SK-N-MC (cell line): ENCODE results near the gene FCRL3.

Experiments used
- DNase-seq: peaks from one replicate; pipeline ENCODE4 v3.0.0-alpha.2; 2011; ENCODE audit warnings: low read depth, low spot score
- H3K27ac ChIP-seq: fragments of 200-600 bp; sonication (generic); 2 replicates; pipeline ENCODE4 v1.5.1; 2016; ENCODE audit warnings: mixed run types
- H3K36me3 ChIP-seq: fragments of 200-600 bp; sonication (generic); 2 replicates; pipeline ENCODE4 v1.6.1; 2017; ENCODE audit warnings: antibody characterized with exemption, low read length, mixed read lengths; ENCODE audit not compliant: insufficient read depth
- H3K4me3 ChIP-seq: fragments of 200-600 bp; sonication (generic); 2 replicates; pipeline ENCODE4 v1.5.1; 2016
- H3K9ac ChIP-seq: fragments of 200-600 bp; sonication (generic); 2 replicates; pipeline ENCODE4 v1.8.0; 2017; ENCODE audit warnings: mixed run types, mixed read lengths; ENCODE audit not compliant: insufficient read length
- H3K9me3 ChIP-seq: fragments of 200-600 bp; sonication (generic); 2 replicates; pipeline ENCODE4 v1.6.1; 2017; ENCODE audit warnings: low read depth, mild to moderate bottlenecking, antibody characterized with exemption, low read length, moderate library complexity, mixed read lengths
- EZH2 ChIP-seq: fragments of 200-600 bp; sonication (generic); IDR thresholded peaks from one replicate; pipeline ENCODE4 v1.6.1; 2017; ENCODE audit warnings: antibody characterized with exemption
- FOXP2 ChIP-seq: optimal IDR thresholded peaks from 2 replicates; pipeline ENCODE3; 2011; ENCODE audit warnings: mild to moderate bottlenecking, moderate library complexity; ENCODE audit not compliant: insufficient read depth; ENCODE audit errors: extremely low read length, control extremely low read depth
- POLR2AphosphoS5 ChIP-seq: IDR thresholded peaks from 2 replicates; pipeline ENCODE4 v1.6.1; 2012; ENCODE audit warnings: mild to moderate bottlenecking, low read depth, low read length, borderline replicate concordance

FCRL3 gene

GRCh38 chr1:157696966-157697628, 3.5 kb downstream of the FCRL3 start:
- H3K9ac ChIP-seq, result no peak overlapping the region
- TF ChIP-seq EZH2 (no peak), POLR2AphosphoS5 (no peak), FOXP2 (no peak)
- no peak for DNase-seq
- no peak overlapping the region for H3K4me3 ChIP-seq
- no peak overlapping the region for H3K27ac ChIP-seq
- H3K36me3 ChIP-seq, result no peaks in the 10 kb centered on the region
- no peaks in the 10 kb centered on the region for H3K9me3 ChIP-seq

- DNase-seq, result no peak
- no peaks in the 10 kb centered on the region for H3K36me3 ChIP-seq
- H3K9me3 ChIP-seq, result no peaks in the 10 kb centered on the region
- TF ChIP-seq EZH2 (no peak), FOXP2 (no peak), POLR2AphosphoS5 (no peak)
- no peak overlapping the region for H3K27ac ChIP-seq
- no peak overlapping the region for H3K4me3 ChIP-seq
- H3K9ac ChIP-seq, result no peak overlapping the region
Measured at GRCh38 chr1:157695417-157695816, 5.2 kb downstream of the FCRL3 start.

- Histone ChIP-seq H3K9me3 (no peaks in the 10 kb centered on the region), H3K9ac (no peak overlapping the region), H3K36me3 (no peaks in the 10 kb centered on the region), H3K27ac (no peak overlapping the region), H3K4me3 (no peak overlapping the region)
- TF ChIP-seq EZH2 (no peak), FOXP2 (no peak), POLR2AphosphoS5 (no peak)
- DNase-seq, result no peak
Measured at GRCh38 chr1:157691285-157691920, 9.2 kb downstream of the FCRL3 start.

DNA sequence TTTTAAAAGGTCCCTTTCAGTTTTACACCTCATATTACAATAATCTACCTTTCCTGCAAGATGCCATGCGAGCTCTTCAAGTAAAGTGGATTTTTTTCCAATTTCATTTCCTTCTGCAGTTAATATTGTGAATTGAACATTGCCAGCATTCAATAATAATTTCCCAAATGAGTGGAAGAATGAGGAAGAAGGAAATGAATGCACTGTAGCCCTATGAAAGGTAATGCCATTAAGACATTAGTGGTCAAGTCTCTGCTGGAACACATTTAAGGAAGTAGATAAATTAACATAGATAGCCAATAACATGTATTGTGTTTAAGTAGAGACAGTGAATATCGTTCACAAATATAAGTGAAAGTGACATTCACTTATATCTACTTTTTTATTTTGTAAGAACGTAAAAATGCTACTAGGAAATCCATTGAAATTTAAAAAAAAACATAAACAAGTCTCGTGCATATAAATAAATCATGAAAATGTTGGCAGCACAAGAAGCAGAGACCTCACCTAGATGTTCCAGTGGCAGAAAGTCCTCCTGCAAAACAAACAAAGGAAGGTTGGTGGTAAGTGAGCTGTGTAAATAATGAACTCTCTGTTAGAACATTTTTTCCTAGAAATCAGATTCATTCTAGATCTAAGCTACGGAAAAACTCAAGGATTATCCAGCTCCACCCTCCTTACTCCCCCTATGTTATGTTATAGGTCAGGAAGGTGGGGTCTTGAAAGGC, 17.7 kb downstream of the FCRL3 start:
- Histone ChIP-seq H3K9me3 (no peaks in the 10 kb centered on the region), H3K9ac (no peak overlapping the region), H3K27ac (no peak overlapping the region), H3K36me3 (no peaks in the 10 kb centered on the region), H3K4me3 (no peak overlapping the region)
- no peak for DNase-seq
- TF ChIP-seq POLR2AphosphoS5 (no peak), EZH2 (no peak), FOXP2 (no peak)

- no peak for TF ChIP-seq POLR2AphosphoS5
- TF ChIP-seq FOXP2, result no peak
- no peak for DNase-seq
Measured at GRCh38 chr1:157678721-157679120, 21.8 kb downstream of the FCRL3 start.

DNA sequence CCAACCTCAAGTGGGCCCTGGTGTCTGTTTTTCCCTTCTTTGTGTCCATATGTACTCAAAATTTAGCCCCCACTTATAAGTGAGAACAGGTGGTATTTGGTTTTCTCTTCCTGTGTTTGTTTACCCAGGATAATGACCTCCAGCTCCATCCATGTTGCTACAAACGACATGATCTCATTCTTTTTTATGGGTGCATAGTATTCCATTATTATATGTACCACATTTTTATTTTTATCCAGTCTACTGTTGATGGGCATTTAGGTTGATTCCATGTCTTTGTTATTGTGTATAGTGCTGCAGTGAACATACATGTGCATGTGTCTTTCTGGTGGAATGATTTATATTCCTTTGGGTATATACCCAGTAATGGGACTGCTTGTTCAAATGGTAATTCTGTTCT, 27.6 kb downstream of the FCRL3 start:
- no peak overlapping the region for H3K4me3 ChIP-seq
- TF ChIP-seq FOXP2 (no peak), EZH2 (no peak), POLR2AphosphoS5 (no peak)
- no peak for DNase-seq
- no peak overlapping the region for H3K9ac ChIP-seq
- H3K27ac ChIP-seq, result no peak overlapping the region
- H3K9me3 ChIP-seq, result no peaks in the 10 kb centered on the region
- no peaks in the 10 kb centered on the region for H3K36me3 ChIP-seq

More at GRCh38 chr1:157678721-157679120, 21.8 kb downstream of the FCRL3 start:
- Histone ChIP-seq H3K9me3 (no peaks in the 10 kb centered on the region), H3K36me3 (no peaks in the 10 kb centered on the region), H3K27ac (no peak overlapping the region), H3K4me3 (no peak overlapping the region), H3K9ac (no peak overlapping the region)

DNA sequence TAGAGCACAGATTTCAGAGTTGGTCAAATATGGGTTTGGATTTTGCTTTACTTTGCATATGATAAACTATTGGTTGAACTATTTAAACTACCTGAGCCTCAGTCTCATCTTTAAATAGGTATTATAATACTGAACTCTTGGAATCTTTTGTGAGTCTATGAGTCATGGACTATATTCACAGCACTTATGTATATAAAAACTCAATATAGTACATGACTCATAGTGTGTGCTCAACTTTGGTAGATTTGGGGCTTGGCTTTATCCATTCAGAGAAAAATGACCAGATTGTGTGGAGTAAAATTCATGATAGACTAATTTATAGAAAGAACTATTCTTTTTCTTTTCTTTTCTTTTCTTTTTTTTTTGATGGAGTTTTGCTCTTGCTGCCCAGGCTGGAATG, 28.7 kb downstream of the FCRL3 start:
- no peak for DNase-seq
- H3K4me3 ChIP-seq, result no peak overlapping the region
- no peaks in the 10 kb centered on the region for H3K36me3 ChIP-seq
- TF ChIP-seq FOXP2, result no peak
- no peak for TF ChIP-seq EZH2
- TF ChIP-seq POLR2AphosphoS5, result no peak
- H3K9ac ChIP-seq, result no peak overlapping the region
- H3K9me3 ChIP-seq, result no peaks in the 10 kb centered on the region
- no peak overlapping the region for H3K27ac ChIP-seq

- no peak overlapping the region for H3K27ac ChIP-seq
- no peak for TF ChIP-seq EZH2
- TF ChIP-seq POLR2AphosphoS5, result no peak
- no peak for DNase-seq
- no peaks in the 10 kb centered on the region for H3K36me3 ChIP-seq
- H3K9me3 ChIP-seq, result no peaks in the 10 kb centered on the region
- no peak overlapping the region for H3K9ac ChIP-seq
- H3K4me3 ChIP-seq, result no peak overlapping the region
Measured at GRCh38 chr1:157659576-157660247, 40.9 kb downstream of the FCRL3 start.
